GM13977 (cell line): ENCODE results near the gene WDCP.

Experiments used
- DNase-seq: peaks from one replicate; pipeline ENCODE4 v3.0.0; 2012; ENCODE audit warnings: low spot score
- CTCF ChIP-seq: IDR thresholded peaks from 2 replicates; pipeline ENCODE4 v1.5.1; 2012; ENCODE audit warnings: mild to moderate bottlenecking, control low read depth; ENCODE audit not compliant: insufficient read depth; ENCODE audit errors: extremely low read depth, missing control alignments
- in situ Hi-C: fragments of 300-500 bp; cut with MboI; formaldehyde crosslinking; loops from one replicate; pipeline ENCODE4 v1.12.0; 2022; ENCODE audit warnings: low sequenced_read_pairs, low pct_unique_long_range_greater_than_20kb, mixed read lengths, inconsistent platforms; ENCODE audit not compliant: unreplicated experiment

The WDCP gene

GRCh38 chr2:24076849-24077534 lies 29.8 kb upstream of the WDCP start:
- in situ Hi-C loops: loop anchor here (10.0 kb wide), 1 partner anchor 252 kb away; no protein-coding TSS in a partner anchor
- no peak for TF ChIP-seq CTCF
- DNase-seq: no peak

GRCh38 chr2:24075915-24076848 lies 29.0 kb upstream of the WDCP start, which contains the start of gene SF3B6:
SF3B6 (minus strand) TSS chr2:24076326; CDS start chr2:24076229, 97 bp downstream.
- DNase-seq: peak; percentile 95
- TF ChIP-seq CTCF: no peak
- in situ Hi-C loops: loop anchor here (10.0 kb wide), 1 partner anchor 251 kb away; no protein-coding TSS in a partner anchor

- no peak for TF ChIP-seq CTCF
- no peak for DNase-seq
- in situ Hi-C loops: loop anchor here (10.0 kb wide), 1 partner anchor 250 kb away; no protein-coding TSS in a partner anchor
Measured at GRCh38 chr2:24075259-24075658, 28.1 kb upstream of the WDCP start.

- TF ChIP-seq CTCF: no peak
- in situ Hi-C loops: loop anchor here (10.0 kb wide), 1 partner anchor 249 kb away; no protein-coding TSS in a partner anchor
Measured at GRCh38 chr2:24073816-24074215, 26.6 kb upstream of the WDCP start.

GRCh38 chr2:24072259-24072658 lies 25.1 kb upstream of the WDCP start:
- TF ChIP-seq CTCF: no peak
- in situ Hi-C loops: loop anchor here (10.0 kb wide), 1 partner anchor 247 kb away; no protein-coding TSS in a partner anchor
- DNase-seq: no peak

More at GRCh38 chr2:24073816-24074215, 26.6 kb upstream of the WDCP start:
- DNase-seq: no peak

- no peak for TF ChIP-seq CTCF
- in situ Hi-C loops: no loop called here
- no peak for DNase-seq
Measured at GRCh38 chr2:24065341-24065740, 18.1 kb upstream of the WDCP start.
